ENCODE results near the gene OOSP3.

DNA sequence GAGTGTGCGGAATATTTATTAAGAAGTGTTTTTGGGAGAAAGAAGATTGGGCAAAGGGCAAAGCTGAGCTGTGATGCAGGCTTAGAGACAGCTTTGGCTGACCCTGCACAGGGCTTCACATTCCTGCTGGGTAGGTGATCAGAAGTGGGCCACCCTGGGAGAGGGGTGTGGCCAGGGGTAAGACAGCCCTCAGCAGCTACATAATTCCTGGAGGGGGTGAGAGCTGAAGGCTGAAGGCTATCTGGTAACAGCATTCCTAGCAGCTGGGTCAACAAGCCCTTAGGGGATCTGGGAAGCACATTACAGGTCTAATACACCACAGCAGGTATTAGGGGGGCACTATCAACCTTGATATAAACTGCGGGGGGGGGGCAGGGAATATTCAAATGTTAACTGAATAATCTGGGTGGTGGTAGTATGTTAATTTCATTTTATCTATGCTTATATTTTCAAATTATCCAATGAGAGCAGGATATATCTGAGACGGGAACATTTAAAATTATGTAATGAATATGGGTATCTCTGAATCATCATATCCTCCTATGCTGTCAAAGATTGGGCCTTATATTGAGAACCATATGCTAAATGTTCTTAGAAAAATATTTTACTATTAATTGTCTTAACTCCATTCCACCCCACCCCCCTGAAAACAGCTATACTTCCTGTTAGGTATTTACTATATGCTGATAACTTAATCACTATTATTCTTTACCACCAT is 65.6 kb downstream of the OOSP3 start:
- TF ChIP-seq, protein P1, sequence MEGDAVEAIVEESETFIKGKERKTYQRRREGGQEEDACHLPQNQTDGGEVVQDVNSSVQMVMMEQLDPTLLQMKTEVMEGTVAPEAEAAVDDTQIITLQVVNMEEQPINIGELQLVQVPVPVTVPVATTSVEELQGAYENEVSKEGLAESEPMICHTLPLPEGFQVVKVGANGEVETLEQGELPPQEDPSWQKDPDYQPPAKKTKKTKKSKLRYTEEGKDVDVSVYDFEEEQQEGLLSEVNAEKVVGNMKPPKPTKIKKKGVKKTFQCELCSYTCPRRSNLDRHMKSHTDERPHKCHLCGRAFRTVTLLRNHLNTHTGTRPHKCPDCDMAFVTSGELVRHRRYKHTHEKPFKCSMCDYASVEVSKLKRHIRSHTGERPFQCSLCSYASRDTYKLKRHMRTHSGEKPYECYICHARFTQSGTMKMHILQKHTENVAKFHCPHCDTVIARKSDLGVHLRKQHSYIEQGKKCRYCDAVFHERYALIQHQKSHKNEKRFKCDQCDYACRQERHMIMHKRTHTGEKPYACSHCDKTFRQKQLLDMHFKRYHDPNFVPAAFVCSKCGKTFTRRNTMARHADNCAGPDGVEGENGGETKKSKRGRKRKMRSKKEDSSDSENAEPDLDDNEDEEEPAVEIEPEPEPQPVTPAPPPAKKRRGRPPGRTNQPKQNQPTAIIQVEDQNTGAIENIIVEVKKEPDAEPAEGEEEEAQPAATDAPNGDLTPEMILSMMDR (IDR thresholded peaks at IDR 0.05): no peak
- TF ChIP-seq SIN3A (IDR thresholded peaks at IDR 0.05; ENCODE audit: borderline replicate concordance, low read depth, low read length) (no peak), TCF12 (IDR thresholded peaks at IDR 0.05) (no peak), POLR2AphosphoS5 (IDR thresholded peaks at IDR 0.05; ENCODE audit: low read depth, low read length) (no peak), EZH2phosphoT487 (IDR thresholded peaks at IDR 0.05; ENCODE audit: borderline replicate concordance, low read depth) (no peak), TEAD4 (IDR thresholded peaks at IDR 0.05; ENCODE audit: borderline replicate concordance, insufficient read depth) (no peak), FOSL2 (IDR thresholded peaks at IDR 0.05; ENCODE audit: borderline replicate concordance, low read depth) (no peak), RCOR1 (IDR thresholded peaks at IDR 0.05; ENCODE audit: low read length) (no peak), RAD21 (IDR thresholded peaks at IDR 0.05; ENCODE audit: low read length) (no peak), RXRA (IDR thresholded peaks at IDR 0.05; ENCODE audit: borderline replicate concordance, low read depth) (no peak), MXI1 (IDR thresholded peaks at IDR 0.05; ENCODE audit: low read depth, low read length) (no peak)
- TF ChIP-seq, protein P2, sequence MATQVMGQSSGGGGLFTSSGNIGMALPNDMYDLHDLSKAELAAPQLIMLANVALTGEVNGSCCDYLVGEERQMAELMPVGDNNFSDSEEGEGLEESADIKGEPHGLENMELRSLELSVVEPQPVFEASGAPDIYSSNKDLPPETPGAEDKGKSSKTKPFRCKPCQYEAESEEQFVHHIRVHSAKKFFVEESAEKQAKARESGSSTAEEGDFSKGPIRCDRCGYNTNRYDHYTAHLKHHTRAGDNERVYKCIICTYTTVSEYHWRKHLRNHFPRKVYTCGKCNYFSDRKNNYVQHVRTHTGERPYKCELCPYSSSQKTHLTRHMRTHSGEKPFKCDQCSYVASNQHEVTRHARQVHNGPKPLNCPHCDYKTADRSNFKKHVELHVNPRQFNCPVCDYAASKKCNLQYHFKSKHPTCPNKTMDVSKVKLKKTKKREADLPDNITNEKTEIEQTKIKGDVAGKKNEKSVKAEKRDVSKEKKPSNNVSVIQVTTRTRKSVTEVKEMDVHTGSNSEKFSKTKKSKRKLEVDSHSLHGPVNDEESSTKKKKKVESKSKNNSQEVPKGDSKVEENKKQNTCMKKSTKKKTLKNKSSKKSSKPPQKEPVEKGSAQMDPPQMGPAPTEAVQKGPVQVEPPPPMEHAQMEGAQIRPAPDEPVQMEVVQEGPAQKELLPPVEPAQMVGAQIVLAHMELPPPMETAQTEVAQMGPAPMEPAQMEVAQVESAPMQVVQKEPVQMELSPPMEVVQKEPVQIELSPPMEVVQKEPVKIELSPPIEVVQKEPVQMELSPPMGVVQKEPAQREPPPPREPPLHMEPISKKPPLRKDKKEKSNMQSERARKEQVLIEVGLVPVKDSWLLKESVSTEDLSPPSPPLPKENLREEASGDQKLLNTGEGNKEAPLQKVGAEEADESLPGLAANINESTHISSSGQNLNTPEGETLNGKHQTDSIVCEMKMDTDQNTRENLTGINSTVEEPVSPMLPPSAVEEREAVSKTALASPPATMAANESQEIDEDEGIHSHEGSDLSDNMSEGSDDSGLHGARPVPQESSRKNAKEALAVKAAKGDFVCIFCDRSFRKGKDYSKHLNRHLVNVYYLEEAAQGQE (IDR thresholded peaks at IDR 0.05; ENCODE audit: low read depth, low read length): no peak
- TF ChIP-seq, protein P3, sequence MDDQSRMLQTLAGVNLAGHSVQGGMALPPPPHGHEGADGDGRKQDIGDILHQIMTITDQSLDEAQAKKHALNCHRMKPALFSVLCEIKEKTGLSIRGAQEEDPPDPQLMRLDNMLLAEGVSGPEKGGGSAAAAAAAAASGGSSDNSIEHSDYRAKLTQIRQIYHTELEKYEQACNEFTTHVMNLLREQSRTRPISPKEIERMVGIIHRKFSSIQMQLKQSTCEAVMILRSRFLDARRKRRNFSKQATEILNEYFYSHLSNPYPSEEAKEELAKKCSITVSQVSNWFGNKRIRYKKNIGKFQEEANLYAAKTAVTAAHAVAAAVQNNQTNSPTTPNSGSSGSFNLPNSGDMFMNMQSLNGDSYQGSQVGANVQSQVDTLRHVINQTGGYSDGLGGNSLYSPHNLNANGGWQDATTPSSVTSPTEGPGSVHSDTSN (IDR thresholded peaks at IDR 0.05): no peak
- TF ChIP-seq, protein P4, sequence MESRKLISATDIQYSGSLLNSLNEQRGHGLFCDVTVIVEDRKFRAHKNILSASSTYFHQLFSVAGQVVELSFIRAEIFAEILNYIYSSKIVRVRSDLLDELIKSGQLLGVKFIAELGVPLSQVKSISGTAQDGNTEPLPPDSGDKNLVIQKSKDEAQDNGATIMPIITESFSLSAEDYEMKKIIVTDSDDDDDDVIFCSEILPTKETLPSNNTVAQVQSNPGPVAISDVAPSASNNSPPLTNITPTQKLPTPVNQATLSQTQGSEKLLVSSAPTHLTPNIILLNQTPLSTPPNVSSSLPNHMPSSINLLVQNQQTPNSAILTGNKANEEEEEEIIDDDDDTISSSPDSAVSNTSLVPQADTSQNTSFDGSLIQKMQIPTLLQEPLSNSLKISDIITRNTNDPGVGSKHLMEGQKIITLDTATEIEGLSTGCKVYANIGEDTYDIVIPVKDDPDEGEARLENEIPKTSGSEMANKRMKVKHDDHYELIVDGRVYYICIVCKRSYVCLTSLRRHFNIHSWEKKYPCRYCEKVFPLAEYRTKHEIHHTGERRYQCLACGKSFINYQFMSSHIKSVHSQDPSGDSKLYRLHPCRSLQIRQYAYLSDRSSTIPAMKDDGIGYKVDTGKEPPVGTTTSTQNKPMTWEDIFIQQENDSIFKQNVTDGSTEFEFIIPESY (IDR thresholded peaks at IDR 0.05; ENCODE audit: borderline replicate concordance, low read depth): no peak
